ENCODE measurements around the gene SEMA3E. TPM values are rescaled to one million over a fixed set of nuclear protein-coding genes. Genes with fewer than 3 reads are reported as not detected.

Gene SEMA3E
- total RNA-seq, 1 donor from 2014 or later: 0.27 TPM

GRCh38 chr7:83478616-83479015 lies 170.3 kb downstream of the SEMA3E start:
- H3K36me3 ChIP-seq: no peaks in the 10 kb centered on the region
- H3K4me3 ChIP-seq: no peak overlapping the region
- intact Hi-C loops (cut with micrococcal nuclease): no loop called here
- DNase-seq: no peak
- H3K27me3 ChIP-seq (ENCODE audit: low read depth): no peaks in the 10 kb centered on the region
- H3K9me3 ChIP-seq (replicated peaks): no peaks in the 10 kb centered on the region
- no peaks in the 10 kb centered on the region for H3K4me1 ChIP-seq
- no peak for TF ChIP-seq CTCF (IDR thresholded peaks at IDR 0.05; ENCODE audit: borderline replicate concordance)
- no peak overlapping the region for H3K27ac ChIP-seq (replicated peaks)

- Histone ChIP-seq H3K4me3 (no peak overlapping the region), H3K27me3 (ENCODE audit: low read depth) (no peaks in the 10 kb centered on the region), H3K36me3 (no peaks in the 10 kb centered on the region), H3K9me3 (replicated peaks) (no peaks in the 10 kb centered on the region), H3K27ac (replicated peaks) (no peak overlapping the region), H3K4me1 (no peaks in the 10 kb centered on the region)
- DNase-seq: no peak
- no peak for TF ChIP-seq CTCF (IDR thresholded peaks at IDR 0.05; ENCODE audit: borderline replicate concordance)
- intact Hi-C loops (cut with micrococcal nuclease): no loop called here
Measured at GRCh38 chr7:83476511-83477050, 172.4 kb downstream of the SEMA3E start.

GRCh38 chr7:83475420-83475819 lies 173.5 kb downstream of the SEMA3E start:
- no peak for TF ChIP-seq CTCF (IDR thresholded peaks at IDR 0.05; ENCODE audit: borderline replicate concordance)
- no peaks in the 10 kb centered on the region for H3K27me3 ChIP-seq (ENCODE audit: low read depth)
- no peaks in the 10 kb centered on the region for H3K9me3 ChIP-seq (replicated peaks)
- no peak overlapping the region for H3K4me3 ChIP-seq
- H3K27ac ChIP-seq (replicated peaks): no peak overlapping the region
- DNase-seq: no peak
- no peaks in the 10 kb centered on the region for H3K4me1 ChIP-seq
- intact Hi-C loops (cut with micrococcal nuclease): no loop called here
- no peaks in the 10 kb centered on the region for H3K36me3 ChIP-seq

GRCh38 chr7:83472376-83472775 lies 176.6 kb downstream of the SEMA3E start:
- H3K4me3 ChIP-seq: no peak overlapping the region
- intact Hi-C loops (cut with micrococcal nuclease): no loop called here
- TF ChIP-seq CTCF (IDR thresholded peaks at IDR 0.05; ENCODE audit: borderline replicate concordance): no peak

GRCh38 chr7:83469491-83469890 lies 179.4 kb downstream of the SEMA3E start:
- no peak for TF ChIP-seq CTCF (IDR thresholded peaks at IDR 0.05; ENCODE audit: borderline replicate concordance)
- intact Hi-C loops (cut with micrococcal nuclease): no loop called here
- H3K9me3 ChIP-seq (replicated peaks): no peaks in the 10 kb centered on the region
- no peak for DNase-seq
- H3K4me1 ChIP-seq: peaks cover 4% of the 10 kb centered on the region
- no peaks in the 10 kb centered on the region for H3K36me3 ChIP-seq
- H3K27me3 ChIP-seq (ENCODE audit: low read depth): no peaks in the 10 kb centered on the region
- no peak overlapping the region for H3K4me3 ChIP-seq
- H3K27ac ChIP-seq (replicated peaks): no peak overlapping the region

More at GRCh38 chr7:83472376-83472775, 176.6 kb downstream of the SEMA3E start:
- H3K9me3 ChIP-seq (replicated peaks): no peaks in the 10 kb centered on the region
- H3K36me3 ChIP-seq: no peaks in the 10 kb centered on the region
- no peak overlapping the region for H3K27ac ChIP-seq (replicated peaks)
- peaks cover 4% of the 10 kb centered on the region for H3K4me1 ChIP-seq
- no peaks in the 10 kb centered on the region for H3K27me3 ChIP-seq (ENCODE audit: low read depth)
- no peak for DNase-seq

Measured in left ventricle myocardium inferior (tissue), 1 donor.